Measurements from ENCODE around the gene PRICKLE1.

GRCh38 chr12:42593874-42594273, 4.3 kb upstream of the PRICKLE1 start:
- TF ChIP-seq POLR2A (IDR thresholded peaks at IDR 0.05) = no peak
- TF ChIP-seq CTCF (IDR thresholded peaks at IDR 0.05) = no peak
